ENCODE results near the gene JUND.

DNA sequence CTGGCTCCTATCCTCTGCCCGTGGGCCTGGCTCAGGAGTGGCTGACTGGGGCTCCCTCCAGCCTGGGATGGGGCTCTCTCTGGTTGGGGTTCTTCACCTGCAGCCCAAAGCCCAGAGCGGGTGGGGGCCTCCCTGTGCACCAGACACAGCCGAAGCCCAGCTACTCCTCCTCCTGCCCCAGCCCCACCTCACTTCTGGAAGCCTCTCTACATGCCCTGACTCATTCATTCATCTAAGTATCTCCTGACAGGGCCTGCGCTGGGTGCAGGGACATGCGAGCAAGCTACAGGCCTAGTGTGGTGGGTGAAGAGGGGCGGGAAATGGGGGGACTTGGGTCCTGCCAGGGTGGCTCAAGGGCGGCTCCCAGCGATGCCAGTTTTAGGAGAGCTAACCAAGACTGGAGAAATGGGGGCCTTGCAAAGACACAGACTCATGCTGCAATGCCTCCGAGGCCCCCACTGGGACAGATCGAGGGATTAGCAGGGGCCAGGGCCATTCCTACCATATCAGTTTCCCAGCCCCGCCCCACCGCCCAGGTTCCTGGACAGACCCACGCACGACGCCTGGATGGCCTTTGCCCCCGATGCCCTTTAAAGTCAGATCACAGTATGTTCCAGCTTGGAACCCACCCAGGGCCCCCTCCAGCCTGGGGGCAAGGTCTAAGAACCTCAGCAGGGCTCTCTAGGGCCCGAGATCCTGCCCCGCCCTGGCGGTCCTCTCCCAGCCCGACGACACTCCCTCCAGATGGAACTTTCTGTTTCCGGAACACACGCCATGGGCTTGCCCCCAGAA is 28.9 kb upstream of the JUND start:
- TF ChIP-seq, protein P1, sequence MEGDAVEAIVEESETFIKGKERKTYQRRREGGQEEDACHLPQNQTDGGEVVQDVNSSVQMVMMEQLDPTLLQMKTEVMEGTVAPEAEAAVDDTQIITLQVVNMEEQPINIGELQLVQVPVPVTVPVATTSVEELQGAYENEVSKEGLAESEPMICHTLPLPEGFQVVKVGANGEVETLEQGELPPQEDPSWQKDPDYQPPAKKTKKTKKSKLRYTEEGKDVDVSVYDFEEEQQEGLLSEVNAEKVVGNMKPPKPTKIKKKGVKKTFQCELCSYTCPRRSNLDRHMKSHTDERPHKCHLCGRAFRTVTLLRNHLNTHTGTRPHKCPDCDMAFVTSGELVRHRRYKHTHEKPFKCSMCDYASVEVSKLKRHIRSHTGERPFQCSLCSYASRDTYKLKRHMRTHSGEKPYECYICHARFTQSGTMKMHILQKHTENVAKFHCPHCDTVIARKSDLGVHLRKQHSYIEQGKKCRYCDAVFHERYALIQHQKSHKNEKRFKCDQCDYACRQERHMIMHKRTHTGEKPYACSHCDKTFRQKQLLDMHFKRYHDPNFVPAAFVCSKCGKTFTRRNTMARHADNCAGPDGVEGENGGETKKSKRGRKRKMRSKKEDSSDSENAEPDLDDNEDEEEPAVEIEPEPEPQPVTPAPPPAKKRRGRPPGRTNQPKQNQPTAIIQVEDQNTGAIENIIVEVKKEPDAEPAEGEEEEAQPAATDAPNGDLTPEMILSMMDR (IDR thresholded peaks at IDR 0.05 in 8 of 11, conservative IDR thresholded peaks at IDR 0.05 in 3 of 11): no peak
- no peak for TF ChIP-seq POLR2AphosphoS5 (IDR thresholded peaks at IDR 0.05)
